NCI-H82 treated with DMSO at 0.1 percent for 48 hours (cell line): Measurements from ENCODE around the gene LTBP3.
"Not testable (repeated sequence)": the region's sequence is repeated elsewhere in the genome, so short reads cannot be mapped to it uniquely, and the experiment has no call there.

Experiments used
- DNase-seq: peaks from one replicate; lab custom pipeline; 2025; ENCODE audit not compliant: unreplicated experiment; lab: John Stamatoyannopoulos, UW

LTBP3 gene

DNA sequence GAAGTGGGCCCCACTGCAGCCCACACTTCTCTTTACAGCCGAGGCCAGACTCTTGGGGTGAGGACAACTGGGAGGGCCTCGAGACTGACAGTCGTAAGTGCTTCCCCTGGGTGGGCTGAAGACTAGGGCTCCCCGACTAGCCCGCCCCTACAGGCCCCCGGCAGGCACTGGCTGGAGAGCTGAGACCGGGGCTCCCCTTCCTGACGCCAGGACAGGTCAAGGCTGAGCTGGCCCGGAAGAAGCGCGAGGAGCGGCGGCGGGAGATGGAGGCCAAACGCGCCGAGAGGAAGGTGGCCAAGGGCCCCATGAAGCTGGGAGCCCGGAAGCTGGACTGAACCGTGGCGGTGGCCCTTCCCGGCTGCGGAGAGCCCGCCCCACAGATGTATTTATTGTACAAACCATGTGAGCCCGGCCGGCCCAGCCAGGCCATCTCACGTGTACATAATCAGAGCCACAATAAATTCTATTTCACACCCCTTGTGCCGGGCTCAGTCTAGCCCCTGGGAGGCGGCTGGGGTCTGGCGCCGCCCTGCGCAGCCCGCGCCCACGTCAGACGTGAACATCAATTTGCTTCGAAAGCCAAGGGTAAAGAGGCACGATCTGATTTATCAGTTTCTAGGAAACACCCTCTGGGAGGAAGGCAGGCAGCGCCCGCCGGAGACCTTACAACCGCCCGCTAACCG, 19.8 kb downstream of the LTBP3 start:
- no peak for DNase-seq

DNA sequence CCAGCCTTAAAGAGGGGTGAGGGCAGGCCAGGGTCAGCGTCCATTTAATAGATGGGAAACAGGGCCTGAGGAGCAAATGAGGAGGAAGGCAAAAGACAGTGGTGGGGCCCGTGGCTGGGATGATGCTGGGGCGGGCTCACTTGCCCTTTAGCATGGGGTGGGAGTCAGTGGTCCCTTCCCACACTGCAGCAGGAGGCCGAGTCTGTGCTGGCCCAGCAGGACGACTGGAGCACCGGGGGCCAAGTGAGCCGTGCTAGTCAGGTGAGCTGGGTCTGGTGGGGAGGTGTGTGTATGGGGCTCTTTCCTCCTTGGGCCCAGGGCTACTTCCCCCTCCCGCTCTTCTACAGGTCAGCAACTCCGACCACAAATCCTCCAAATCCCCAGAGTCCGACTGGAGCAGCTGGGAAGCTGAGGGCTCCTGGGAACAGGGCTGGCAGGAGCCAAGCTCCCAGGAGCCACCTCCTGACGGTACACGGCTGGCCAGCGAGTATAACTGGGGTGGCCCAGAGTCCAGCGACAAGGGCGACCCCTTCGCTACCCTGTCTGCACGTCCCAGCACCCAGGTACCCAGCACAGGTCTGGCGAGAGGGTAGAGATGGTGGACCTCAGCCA, 20.4 kb downstream of the LTBP3 start:
- no peak for DNase-seq

DNA sequence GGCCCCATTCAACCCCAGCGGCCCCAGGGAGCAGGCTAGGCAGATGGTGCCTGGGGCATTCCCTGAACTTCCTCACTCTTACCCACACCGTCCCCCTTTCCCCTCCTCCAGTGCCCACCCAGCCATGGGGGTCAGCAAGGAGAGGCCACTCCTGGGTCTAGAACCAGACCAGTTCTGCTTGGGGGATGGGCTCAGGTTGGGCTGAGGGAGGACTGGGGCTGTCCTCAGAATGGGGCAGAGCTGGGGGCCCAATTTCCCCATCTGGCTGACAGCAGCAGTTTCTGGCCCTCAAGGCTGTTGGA, 20.9 kb downstream of the LTBP3 start:
- DNase-seq = no peak

DNA sequence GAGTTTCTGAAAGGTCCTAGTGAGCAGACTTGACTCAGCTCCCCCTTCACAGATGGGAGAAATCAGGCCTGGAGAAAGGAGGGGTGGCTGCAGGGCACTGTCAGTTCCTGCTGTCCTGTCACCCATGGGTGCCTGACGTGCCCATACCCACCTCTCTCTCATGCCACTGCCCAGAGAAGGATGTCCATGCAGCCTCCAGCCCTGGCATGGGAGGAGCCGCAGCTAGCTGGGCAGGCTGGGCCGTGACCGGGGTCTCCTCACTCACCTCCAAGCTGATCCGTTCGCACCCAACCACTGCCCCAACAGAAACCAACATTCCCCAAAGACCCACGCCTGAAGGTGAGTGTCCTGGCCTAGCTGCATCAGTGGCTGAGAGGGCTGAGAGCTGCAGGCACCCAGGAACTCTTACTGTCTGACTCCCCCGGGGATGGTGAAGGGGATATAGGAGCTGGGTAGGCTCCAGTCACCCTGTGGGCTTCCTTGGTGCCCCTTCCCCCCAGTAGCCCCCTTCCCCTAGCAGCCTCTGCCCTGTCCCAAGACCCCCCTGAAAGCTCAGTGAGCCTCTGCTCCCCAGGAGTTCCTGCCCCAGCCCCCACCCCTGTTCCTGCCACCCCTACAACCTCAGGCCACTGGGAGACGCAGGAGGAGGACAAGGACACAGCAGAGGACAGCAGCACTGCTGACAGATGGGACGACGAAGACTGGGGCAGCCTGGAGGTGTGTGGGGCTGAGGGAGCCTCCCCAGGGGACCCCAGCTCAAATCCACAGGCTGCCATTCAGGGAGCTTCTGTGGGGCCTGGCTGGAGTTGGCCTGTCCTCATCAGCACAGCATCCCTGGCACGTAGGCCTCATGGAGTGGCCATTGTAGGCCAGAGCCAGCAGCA, 21.5 kb downstream of the LTBP3 start:
- DNase-seq = no peak

DNA sequence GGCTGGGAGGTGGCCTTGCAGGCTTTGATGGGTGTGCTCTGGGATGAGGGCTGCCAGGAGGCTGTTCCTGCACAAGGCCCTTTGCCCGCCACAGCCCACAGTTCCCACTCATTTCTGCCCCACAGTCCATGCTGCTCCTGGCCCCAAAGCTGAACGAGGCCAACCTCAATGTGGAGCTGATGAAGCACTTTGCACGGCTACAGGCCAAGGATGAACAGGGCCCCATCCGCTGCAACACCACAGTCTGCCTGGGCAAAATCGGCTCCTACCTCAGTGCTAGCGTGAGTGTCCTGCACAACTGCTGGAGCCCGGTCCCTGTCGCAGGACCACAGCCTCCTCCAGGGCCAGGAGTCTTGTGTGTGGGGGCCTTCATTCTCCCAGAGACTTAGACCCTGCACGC, 23.1 kb downstream of the LTBP3 start:
- no peak for DNase-seq

DNA sequence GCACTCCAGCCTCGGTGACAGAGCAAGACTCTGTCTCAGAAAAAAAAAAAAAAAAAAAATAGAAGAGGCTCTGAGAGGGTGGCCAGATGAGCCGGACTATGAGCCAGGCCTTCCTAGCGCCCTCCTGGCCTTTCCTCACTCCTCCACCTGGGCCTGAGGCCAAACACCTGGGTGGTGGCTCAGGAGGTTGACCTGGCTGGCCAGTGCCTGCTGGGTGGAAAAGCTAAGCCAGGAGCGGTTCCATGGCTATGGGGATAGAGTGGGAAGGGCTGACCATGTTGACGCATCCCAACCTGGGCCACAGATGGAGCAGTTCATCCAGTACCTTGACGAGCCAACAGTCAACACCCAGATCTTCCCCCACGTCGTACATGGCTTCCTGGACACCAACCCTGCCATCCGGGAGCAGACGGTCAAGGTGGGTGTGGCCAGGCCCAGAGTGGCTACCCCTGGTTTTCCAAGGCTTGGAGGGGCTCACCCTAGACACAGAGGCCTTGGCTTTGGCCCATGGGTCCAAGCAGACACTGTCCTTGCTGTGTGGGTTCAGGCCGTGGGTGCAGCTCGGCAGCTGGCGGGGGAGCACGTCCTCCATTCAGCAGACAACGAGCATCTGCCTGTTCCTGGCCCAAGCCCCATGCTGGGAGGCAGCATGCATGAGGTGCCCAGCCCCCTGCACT, 25.6 kb downstream of the LTBP3 start:
- DNase-seq = no peak

DNA sequence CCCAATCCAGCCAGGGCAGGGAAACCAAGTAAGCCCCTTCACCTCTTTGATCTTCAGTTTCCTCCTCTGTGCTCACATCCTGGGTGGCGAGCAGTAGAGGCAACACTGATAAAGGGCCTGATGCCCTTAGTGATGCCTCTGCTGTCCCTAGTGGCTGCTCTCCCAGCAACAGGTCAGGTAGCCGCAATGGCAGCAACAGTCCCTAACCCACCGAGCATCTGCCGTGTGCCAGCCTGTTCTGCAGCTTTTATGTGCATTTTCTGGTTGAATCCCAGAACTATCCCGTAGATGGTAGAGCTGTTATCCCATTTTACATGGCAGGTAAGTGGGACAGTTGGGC, 28.0 kb downstream of the LTBP3 start:
- no peak for DNase-seq

DNA sequence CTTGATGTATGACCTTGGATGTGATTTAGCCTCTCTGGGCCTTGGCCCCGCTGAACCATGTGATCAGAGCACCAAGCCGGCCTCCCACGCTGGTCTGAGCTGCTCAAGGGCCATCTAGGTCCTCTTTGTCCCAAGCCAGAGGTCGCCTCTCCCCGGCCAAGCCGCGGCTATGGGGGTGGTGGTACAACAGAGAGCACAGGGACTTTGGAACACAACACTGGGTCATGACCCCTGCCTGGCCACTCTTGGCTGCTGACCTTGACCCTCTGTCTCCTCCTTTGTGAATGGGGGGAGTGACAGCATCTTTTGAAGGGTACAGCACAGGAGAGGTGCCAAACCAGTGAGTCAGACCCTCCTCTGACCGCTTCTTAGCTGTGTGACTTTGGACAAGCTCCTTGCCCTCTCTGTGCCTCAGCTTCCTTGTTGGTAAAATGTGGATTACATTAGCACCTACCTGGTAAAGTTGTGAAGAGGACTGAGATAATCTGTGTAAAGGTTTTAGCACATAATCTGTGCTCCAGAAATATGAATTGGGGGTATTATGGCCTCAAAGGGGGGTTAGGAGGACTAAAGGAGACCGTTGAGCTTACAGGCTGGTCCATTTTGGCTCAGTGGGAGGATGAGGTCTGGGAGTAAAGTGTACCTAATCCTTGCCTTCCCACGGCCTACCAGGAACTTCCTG, 28.5 kb downstream of the LTBP3 start:
- no peak for DNase-seq

DNA sequence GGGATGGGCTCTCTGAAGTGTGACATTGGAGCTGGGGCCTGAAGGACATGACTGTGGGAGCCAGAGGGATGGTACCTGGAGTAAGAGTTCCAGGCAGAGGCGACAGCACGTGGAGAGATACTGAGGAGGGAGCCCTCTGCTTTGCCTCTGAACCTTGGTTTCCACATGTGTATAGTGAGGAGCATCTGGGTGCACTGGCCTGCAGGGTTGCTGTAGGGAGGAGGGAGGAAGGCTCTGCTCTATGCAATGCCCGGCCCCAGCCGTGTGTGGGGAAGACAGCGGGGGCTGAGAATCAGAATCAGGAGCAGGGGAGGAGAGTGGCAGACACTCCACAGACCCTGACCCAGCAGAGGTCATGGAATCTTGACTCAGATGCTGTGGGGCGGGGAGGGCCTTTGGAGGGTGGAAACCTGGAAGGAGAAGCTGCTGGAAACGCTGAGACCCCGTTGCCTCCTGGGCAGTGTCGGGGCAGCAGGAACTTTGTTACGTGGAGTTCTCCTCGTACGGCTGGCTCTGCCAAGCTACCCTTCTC, 29.3 kb downstream of the LTBP3 start:
- no peak for DNase-seq

DNA sequence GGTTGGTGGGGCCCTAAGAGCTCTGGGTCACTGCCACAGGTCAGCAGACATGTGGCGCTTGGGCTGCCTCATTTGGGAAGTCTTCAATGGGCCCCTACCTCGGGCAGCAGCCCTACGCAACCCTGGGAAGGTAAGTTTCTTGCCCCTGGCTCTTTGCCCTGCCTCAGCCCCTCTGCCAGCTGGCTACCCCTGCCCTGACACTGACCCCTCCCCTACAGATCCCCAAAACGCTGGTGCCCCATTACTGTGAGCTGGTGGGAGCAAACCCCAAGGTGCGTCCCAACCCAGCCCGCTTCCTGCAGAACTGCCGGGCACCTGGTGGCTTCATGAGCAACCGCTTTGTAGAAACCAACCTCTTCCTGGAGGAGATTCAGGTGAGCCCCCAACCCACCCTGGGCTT, 31.4 kb downstream of the LTBP3 start:
- DNase-seq = no peak

DNA sequence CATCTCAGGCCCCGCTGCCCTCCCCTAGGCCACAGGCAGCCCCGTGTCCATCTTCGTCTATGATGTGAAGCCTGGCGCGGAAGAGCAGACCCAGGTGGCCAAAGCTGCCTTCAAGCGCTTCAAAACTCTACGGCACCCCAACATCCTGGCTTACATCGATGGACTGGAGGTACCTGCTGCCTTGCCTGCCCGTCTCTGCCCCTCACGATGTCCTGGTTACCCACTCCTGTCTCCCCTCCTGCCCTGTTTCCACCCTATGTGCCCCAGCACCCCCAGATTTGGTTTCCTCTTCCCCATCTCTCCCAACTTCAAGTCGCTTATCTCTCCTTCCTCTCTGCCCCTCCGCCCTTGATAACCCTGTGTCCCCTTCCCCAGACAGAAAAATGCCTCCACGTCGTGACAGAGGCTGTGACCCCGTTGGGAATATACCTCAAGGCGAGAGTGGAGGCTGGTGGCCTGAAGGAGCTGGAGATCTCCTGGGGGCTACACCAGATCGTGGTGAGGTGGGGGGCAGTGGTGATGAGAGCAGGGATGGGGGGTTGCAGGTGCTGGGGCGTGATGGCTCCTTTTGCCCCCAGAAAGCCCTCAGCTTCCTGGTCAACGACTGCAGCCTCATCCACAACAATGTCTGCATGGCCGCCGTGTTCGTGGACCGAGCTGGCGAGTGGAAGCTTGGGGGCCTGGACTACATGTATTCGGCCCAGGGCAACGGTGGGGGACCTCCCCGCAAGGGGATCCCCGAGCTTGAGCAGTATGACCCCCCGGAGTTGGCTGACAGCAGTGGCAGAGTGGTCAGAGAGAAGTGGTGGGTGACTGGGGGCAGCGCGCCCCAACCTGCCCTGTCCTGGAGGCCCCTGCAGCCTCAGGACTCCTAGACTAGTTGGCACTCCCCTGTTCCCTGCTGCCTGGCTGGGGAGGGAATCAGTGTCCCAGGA, 32.3 kb downstream of the LTBP3 start:
- DNase-seq = no peak

DNA sequence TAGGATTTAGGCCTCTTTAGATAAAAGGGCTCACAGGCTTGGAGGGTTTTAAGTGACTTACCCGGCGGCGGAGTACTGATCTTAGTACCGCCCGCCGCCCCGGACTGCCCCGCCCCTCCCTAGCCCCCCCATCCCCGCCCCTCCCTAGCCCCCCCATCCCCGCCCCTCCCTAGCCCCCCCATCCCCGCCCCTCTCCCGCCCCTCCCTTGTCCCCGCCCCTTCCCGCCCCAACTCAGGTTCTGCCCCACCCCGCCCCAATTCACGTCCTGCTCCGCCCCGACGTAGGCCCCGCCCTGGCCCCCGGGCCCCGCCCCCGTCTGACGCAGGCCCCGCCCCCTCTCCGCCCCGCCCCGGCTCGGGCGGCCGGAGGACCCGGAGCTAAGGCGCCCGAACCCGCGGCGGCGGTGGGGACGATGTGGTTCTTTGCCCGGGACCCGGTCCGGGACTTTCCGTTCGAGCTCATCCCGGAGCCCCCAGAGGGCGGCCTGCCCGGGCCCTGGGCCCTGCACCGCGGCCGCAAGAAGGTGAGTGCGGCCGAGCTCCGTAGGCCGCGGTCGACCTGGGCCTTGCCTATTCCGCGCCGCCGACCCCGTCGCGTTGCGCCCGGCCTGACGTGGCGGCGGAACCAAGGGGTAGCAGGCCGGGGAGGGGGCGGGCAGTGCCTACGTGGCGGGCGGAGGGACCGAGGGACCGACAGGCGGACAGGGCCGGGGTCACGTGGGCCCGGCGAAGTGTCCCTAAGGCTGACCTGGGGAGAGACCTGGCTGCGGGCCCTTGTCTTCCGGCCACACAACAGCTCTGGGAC, 33.2 kb downstream of the LTBP3 start, which contains the start of gene SCYL1:
Gene SCYL1 (plus strand): TSS at position 343 of the 805 bp plus-strand sequence. CDS start 71 bp downstream, at position 414.
- peak; percentile 75 for DNase-seq

DNA sequence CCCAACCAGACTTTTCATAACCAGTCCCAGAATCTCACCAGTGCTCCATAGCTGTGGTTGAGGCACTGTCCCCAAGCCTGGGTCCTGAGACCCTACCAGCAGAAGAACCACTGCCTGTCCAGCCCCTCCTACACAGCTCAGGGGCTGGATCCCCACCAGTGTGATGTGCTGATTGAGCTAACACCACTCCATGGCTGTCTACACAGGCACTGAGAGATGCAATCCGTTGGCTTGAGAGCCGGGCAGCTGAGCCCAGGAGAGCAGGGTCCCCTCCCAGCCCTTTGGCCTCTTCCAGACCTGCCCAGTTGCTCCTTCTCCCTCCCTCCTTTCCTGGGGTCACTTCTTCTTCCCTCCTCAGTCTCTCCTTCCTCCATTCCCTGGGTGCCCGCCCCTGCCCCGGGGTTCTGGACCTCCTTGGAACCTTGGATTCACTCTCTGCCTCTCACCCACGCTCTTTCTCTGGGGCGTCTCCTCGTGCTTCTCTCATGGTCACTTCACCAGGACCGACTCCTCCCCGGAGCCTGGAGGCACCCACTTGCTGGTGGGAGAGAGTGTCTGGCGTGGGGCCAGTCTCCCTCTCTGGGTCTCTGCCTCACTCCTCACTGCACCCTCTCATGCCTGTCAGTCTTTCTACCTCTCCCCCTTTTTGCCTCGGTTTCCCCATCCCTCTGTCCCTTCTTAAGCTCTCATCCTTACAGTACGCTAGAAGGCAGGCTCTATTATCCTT, 34.0 kb downstream of the LTBP3 start:
- no peak for DNase-seq

DNA sequence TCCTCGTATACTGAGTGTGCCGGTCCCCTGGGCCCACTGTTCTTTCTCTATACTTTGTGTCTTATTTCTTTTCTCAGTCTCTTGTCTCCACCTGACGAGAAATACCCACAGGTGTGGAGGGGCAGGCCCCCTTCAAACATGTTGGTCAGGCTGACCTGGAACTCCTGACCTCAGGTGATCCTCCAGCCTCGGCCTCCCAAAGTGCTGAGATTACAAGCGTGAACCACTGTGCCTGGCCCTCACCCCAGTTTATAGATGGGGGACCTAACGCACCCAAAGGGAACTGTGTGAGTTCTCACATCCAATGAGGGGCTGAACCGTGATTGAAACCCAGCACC, 34.6 kb downstream of the LTBP3 start:
- DNase-seq = not testable (repeated sequence)

DNA sequence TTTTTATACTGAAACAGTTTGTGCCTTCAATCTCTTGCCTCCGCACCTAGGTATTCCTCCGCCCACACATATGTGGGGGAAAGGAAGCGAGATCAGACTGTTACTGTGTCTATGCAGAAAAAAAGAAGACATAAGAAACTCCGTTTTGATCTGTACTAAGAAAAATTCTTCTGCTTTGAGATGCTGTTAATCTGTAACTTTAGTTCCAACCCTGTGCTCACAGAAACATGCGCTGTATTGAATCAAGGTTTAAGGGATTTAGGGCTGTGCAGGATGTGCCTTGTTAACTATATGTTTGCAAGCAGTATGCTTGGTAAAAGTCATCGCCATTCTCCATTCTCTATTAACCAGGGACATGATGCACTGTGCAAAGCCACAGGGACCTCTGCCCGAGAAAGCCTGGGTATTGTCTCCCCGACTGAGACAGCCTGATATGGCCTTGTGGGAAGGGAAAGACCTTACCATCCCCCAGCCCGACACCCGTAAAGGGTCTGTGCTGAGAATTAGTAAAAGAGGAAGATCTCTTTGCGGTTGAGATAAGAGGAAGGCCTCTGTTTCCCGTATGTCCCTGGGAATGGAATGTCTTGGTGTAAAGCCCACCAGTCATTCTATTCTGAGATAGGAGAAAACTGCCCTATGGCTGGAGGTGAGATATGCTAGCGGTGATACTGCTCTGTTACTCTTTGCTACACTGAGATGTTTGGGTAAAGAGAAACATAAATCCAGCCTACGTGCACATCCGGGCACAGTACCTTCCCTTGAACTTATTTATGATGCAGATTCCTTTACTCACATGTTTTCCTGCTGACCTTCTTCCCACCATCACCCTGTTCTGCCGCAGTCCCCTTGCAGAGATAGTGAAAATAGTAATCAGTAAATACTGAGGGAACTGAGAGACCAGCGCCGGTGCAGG, 35.2 kb downstream of the LTBP3 start:
- not testable (repeated sequence) for DNase-seq

DNA sequence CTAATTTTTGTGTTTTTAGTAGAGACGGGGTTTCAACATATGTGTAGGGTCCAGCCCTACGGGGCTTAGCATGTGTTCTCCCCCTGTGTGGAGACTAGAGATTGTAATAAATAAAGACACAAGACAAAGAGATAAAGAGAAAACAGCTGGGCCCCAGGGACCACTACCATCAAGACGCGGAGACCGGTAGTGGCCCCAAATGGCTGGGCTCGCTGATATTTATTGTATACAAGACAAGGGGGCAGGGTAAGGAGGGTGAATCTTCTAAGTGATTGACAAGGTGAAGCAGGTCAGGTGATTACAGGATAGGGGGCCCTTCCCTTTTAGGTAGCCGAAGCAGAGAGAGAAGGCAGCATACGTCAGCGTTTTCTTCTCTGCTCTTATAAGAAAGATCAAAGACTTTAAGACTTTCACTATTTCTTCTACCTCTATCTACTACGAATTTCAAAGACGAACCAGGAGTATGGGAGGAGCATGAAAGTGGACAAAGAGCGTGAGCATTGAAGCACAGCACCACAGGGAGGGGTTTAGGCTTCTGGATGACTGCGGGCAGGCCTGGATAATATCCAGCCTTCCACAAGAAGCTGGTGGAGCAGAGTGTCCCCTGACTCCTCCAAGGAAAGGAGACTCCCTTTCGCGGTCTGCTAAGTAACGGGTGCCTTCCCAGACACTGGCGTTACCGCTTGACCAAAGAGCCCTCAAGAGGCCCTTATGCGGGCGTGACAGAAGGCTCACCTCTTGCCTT, 36.2 kb downstream of the LTBP3 start:
- DNase-seq = not testable (repeated sequence)
